Tibial nerve (tissue), 4 donors: Measurements from ENCODE around the gene TP53RK. TPM values are rescaled to one million over a fixed set of nuclear protein-coding genes. Genes with fewer than 3 reads are reported as not detected.

Experiments
- DNase-seq, 2 donors: peaks; one replicate each; pipeline ENCODE4 v3.0.0-alpha.2; 2019; ENCODE audit warnings: low spot score in 2 of 2
- H3K27ac ChIP-seq, 4 donors: fragments of 200-600 bp; sonication (generic) in 3 of 4; one replicate each; pipeline ENCODE4 v1.5.1; 2017 to 2019; ENCODE audit warnings: mild to moderate bottlenecking in 1 of 4
- H3K27me3 ChIP-seq, 2 donors: fragments of 200-600 bp; sonication (generic) in 1 of 2; one replicate each; pipeline versions ENCODE4 v1.5.1 to v1.6.0; 2017 to 2019
- H3K36me3 ChIP-seq, 3 donors: fragments of 200-600 bp; sonication (generic); one replicate each; pipeline ENCODE4 v1.5.1; 2018 to 2019
- H3K4me1 ChIP-seq, 4 donors: fragments of 200-600 bp; sonication (generic) in 3 of 4; one replicate each; pipeline ENCODE4 v1.5.1; 2017 to 2019
- H3K4me3 ChIP-seq, 4 donors: fragments of 200-600 bp; sonication (generic) in 3 of 4; one replicate each; pipeline ENCODE4 v1.5.1; 2017 to 2019; ENCODE audit warnings: mild to moderate bottlenecking in 1 of 4, moderate library complexity in 1 of 4
- H3K9me3 ChIP-seq, 4 donors: fragments of 200-600 bp; sonication (generic) in 3 of 4; one replicate each; pipeline ENCODE4 v1.5.1; 2017 to 2019
- CTCF ChIP-seq, 5 experiments: fragments of 200-600 bp in 3 of 5; fragments of 450-650 bp in 2 of 5; sonication (generic) in 3 of 5; IDR thresholded peaks; one replicate each; pipeline ENCODE4 v1.5.1; 2016 to 2019; ENCODE audit warnings: antibody characterized with exemption in 5 of 5, mild to moderate bottlenecking in 3 of 5, moderate library complexity in 2 of 5
- EP300 ChIP-seq, 2 donors: sonication (generic); formaldehyde crosslinking; IDR thresholded peaks; one replicate each; pipeline ENCODE4 v1.6.1; 2017; ENCODE audit warnings: antibody characterized with exemption in 2 of 2, mild to moderate bottlenecking in 1 of 2
- POLR2A ChIP-seq, 2 donors: fragments of 450-650 bp; IDR thresholded peaks; one replicate each; pipeline ENCODE4 v1.6.1; 2017; ENCODE audit warnings: antibody characterized with exemption in 2 of 2, mild to moderate bottlenecking in 2 of 2, moderate library complexity in 2 of 2
- WGBS, 2 donors: methylation state at CpG; one replicate each; pipeline ENCODE4 v1.1.5; 2018; 5-methylcytosine and 5-hydroxymethylcytosine counted together
- total RNA-seq, 4 donors: library from RNA; depleted of rRNA; stranded (reverse); fragments of >200 nt; gene quantifications; one replicate each; pipeline ENCODE4 v1.1.0, GENCODE V29; 2016

Gene TP53RK
- total RNA-seq: 10 to 100 TPM; 16.8 to 24.5 (median 21.9) TPM

DNA sequence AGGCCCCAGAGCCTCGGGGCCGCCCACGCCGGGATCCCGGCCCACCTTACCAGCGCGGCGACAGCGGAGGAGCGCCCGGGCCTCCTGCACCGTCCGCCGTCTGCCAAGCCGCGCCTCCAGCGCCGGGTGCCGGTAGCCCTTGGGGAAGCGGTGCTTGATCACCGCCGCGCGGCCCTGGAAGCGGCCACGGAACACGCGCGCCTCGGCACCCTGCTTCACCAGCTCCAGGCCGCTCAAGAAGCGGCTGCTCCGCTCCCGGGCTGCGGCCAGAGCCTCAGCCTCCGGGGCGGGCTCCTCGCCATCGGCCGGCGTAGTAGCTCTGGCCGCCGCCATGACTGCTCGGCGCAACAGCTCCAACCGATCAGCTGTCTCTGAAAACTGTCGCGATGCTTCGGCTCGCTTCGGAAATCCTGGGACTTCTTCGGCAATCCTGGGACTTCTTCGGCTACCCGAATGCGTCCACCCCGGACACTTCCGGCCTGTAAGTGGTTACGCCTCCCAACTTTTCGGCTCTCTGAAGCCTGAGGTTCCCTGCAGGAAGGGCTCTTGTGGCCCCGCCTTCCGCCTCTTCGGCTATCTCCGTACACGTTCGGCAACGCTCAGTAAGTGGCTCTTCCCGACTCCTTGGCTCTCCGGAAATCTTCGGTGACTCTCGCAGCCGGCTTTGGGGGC is at the start of gene TP53RK:
Gene TP53RK, minus strand, starts transcription at position 363 of the 672 bp plus-strand sequence. Its CDS starts 30 bp downstream, at position 333.
- peaks cover 0 to 42% (median 18%) of the 10 kb centered on the region in 4 donors for H3K4me1 ChIP-seq
- no peaks in the 10 kb centered on the region for H3K9me3 ChIP-seq
- H3K36me3 ChIP-seq: peaks cover 0 to 24% (median 0%) of the 10 kb centered on the region in 3 donors
- peak; percentile 97 to 99 for DNase-seq
- no peaks in the 10 kb centered on the region for H3K27me3 ChIP-seq
- peak within 1 kb of the TSS; percentile 76 to 89 (median 82) for H3K4me3 ChIP-seq
- H3K27ac ChIP-seq: peak within 1 kb of the TSS; percentile 70 to 95 (median 92)
- WGBS, 2 donors: 1% methylated on average over 37 to 56 of the region's 71 CpGs
- peak; percentile 90 to 91 for TF ChIP-seq POLR2A (IDR thresholded peaks at IDR 0.05)
- peak; percentile 24 to 90 (median 38) for TF ChIP-seq CTCF (IDR thresholded peaks at IDR 0.05)
- TF ChIP-seq EP300 (IDR thresholded peaks at IDR 0.05): peak; percentile 57 to 89

DNA sequence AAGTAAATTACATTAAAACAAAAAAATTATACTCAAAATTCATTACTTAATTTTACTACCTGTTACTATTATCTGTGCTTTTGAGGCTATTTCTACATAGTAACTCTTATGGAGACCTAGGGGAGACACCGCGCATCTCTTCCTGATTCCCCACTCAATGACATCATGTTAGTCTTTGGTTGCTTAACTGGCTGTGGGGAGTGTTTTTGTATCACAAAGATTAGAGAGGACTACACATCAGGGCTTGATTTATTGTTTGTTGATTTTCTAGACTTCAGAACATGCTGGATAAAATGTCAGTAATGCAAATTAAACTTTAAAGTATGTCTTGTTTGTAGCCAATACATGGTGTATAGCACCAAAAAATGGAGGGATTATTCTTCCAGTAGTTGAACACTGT is 46.2 kb upstream of the TP53RK start:
- H3K27ac ChIP-seq: no peak overlapping the region
- H3K36me3 ChIP-seq: peaks cover 0 to 48% (median 0%) of the 10 kb centered on the region in 3 donors
- WGBS, 2 donors: 97% methylated on average over 2 of the region's 2 CpGs
- H3K4me1 ChIP-seq: no peaks in the 10 kb centered on the region
- no peaks in the 10 kb centered on the region for H3K9me3 ChIP-seq
- no peak overlapping the region for H3K4me3 ChIP-seq
- TF ChIP-seq CTCF (IDR thresholded peaks at IDR 0.05): no peak
- TF ChIP-seq POLR2A (IDR thresholded peaks at IDR 0.05): no peak
- TF ChIP-seq EP300 (IDR thresholded peaks at IDR 0.05): no peak
- DNase-seq: no peak
- H3K27me3 ChIP-seq: no peaks in the 10 kb centered on the region

DNA sequence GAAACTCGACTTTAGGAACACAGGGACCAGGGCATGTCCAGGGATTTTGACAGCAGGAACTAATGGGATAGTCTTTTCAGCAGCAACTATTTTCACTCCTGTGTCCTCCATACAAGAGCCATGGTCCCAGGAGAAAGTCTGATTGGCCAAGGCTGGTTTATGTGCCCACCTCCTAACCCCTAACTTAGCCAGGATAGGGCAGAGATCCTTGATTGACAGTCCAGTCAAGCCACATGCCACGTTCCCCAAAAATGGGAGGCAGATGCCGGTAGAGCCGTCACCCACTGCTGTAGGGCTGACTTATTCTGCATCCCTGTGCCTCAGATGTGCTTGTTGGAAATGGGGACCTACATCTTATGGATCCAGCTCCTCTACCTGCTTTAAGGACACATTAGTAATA is 42.5 kb upstream of the TP53RK start:
- Histone ChIP-seq H3K27me3 (no peaks in the 10 kb centered on the region), H3K4me1 (no peaks in the 10 kb centered on the region), H3K4me3 (no peak overlapping the region), H3K27ac (no peak overlapping the region), H3K36me3 (peaks cover 0 to 79% (median 0%) of the 10 kb centered on the region in 3 donors), H3K9me3 (no peaks in the 10 kb centered on the region)
- DNase-seq: no peak
- WGBS, 2 donors: 85 to 86% methylated on average over 4 of the region's 4 CpGs
- no peak for TF ChIP-seq EP300 (IDR thresholded peaks at IDR 0.05)

DNA sequence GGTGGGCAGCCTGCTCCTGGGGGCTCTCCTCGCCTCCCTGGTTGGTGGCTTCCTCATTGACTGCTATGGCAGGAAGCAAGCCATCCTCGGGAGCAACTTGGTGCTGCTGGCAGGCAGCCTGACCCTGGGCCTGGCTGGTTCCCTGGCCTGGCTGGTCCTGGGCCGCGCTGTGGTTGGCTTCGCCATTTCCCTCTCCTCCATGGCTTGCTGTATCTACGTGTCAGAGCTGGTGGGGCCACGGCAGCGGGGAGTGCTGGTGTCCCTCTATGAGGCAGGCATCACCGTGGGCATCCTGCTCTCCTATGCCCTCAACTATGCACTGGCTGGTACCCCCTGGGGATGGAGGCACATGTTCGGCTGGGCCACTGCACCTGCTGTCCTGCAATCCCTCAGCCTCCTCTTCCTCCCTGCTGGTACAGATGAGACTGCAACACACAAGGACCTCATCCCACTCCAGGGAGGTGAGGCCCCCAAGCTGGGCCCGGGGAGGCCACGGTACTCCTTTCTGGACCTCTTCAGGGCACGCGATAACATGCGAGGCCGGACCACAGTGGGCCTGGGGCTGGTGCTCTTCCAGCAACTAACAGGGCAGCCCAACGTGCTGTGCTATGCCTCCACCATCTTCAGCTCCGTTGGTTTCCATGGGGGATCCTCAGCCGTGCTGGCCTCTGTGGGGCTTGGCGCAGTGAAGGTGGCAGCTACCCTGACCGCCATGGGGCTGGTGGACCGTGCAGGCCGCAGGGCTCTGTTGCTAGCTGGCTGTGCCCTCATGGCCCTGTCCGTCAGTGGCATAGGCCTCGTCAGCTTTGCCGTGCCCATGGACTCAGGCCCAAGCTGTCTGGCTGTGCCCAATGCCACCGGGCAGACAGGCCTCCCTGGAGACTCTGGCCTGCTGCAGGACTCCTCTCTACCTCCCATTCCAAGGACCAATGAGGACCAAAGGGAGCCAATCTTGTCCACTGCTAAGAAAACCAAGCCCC is 36.2 kb upstream of the TP53RK start:
- 94 to 96% methylated on average over 16 to 19 of the region's 27 CpGs for WGBS, 2 donors
- H3K27ac ChIP-seq: no peak overlapping the region
- no peaks in the 10 kb centered on the region for H3K27me3 ChIP-seq
- no peaks in the 10 kb centered on the region for H3K4me1 ChIP-seq
- H3K9me3 ChIP-seq: peaks cover 0 to 10% (median 0%) of the 10 kb centered on the region in 4 donors
- H3K36me3 ChIP-seq: peaks cover 0 to 60% (median 0%) of the 10 kb centered on the region in 3 donors
- TF ChIP-seq EP300 (IDR thresholded peaks at IDR 0.05): no peak
- no peak for TF ChIP-seq POLR2A (IDR thresholded peaks at IDR 0.05)
- TF ChIP-seq CTCF (IDR thresholded peaks at IDR 0.05): no peak
- DNase-seq: no peak
- no peak overlapping the region for H3K4me3 ChIP-seq

- Histone ChIP-seq H3K4me3 (no peak overlapping the region), H3K36me3 (peaks cover 0 to 62% (median 0%) of the 10 kb centered on the region in 3 donors), H3K27me3 (no peaks in the 10 kb centered on the region), H3K9me3 (peaks cover 0 to 11% (median 0%) of the 10 kb centered on the region in 4 donors), H3K4me1 (no peaks in the 10 kb centered on the region), H3K27ac (no peak overlapping the region)
- no peak for DNase-seq
- 29 to 38% methylated on average over 1 of the region's 1 CpG for WGBS, 2 donors
- no peak for TF ChIP-seq POLR2A (IDR thresholded peaks at IDR 0.05)
- no peak for TF ChIP-seq EP300 (IDR thresholded peaks at IDR 0.05)
- TF ChIP-seq CTCF (IDR thresholded peaks at IDR 0.05): no peak
These were observed 35.2 kb upstream of the TP53RK start for GRCh38 chr20:46724343-46724959.
